GM23248 (cell line): Measurements from ENCODE around the gene TPCN2. TPM values are rescaled to one million over a fixed set of nuclear protein-coding genes. Genes with fewer than 3 reads are reported as not detected.

Experiments used
- DNase-seq: peaks from one replicate; pipeline ENCODE4 v3.0.0-alpha.2; 2015
- H2AFZ ChIP-seq: fragments of 200-600 bp; sonication (generic); 2 replicates; pipeline ENCODE4 v1.6.1; 2016; ENCODE audit warnings: antibody characterized with exemption
- H3F3A ChIP-seq: fragments of 200-600 bp; sonication (generic); 2 replicates; pipeline ENCODE4 v1.6.1; 2016; ENCODE audit warnings: mild to moderate bottlenecking, antibody characterized with exemption, mixed run types; ENCODE audit not compliant: insufficient read depth
- H3K27ac ChIP-seq: fragments of 200-600 bp; sonication (generic); 2 replicates; pipeline ENCODE4 v1.5.1; 2016; ENCODE audit warnings: mild to moderate bottlenecking
- H3K27me3 ChIP-seq: fragments of 200-600 bp; sonication (generic); replicated peaks from 2 replicates; pipeline ENCODE4 v1.6.1; 2016; ENCODE audit warnings: mild to moderate bottlenecking; ENCODE audit not compliant: insufficient read depth
- H3K36me3 ChIP-seq: fragments of 200-600 bp; sonication (generic); 2 replicates; pipeline ENCODE4 v1.6.1; 2016; ENCODE audit warnings: low read depth, mild to moderate bottlenecking
- H3K4me1 ChIP-seq: fragments of 200-600 bp; sonication (generic); 2 replicates; pipeline ENCODE4 v1.6.1; 2016; ENCODE audit warnings: mild to moderate bottlenecking; ENCODE audit not compliant: insufficient read depth
- H3K4me2 ChIP-seq: fragments of 200-600 bp; sonication (generic); one replicate; pipeline ENCODE4 v1.6.1; 2016; ENCODE audit warnings: mild to moderate bottlenecking; ENCODE audit not compliant: unreplicated experiment
- H3K4me3 ChIP-seq: fragments of 200-600 bp; sonication (generic); 2 replicates; pipeline ENCODE4 v1.5.1; 2016; ENCODE audit warnings: mild to moderate bottlenecking
- H3K79me2 ChIP-seq: fragments of 200-600 bp; sonication (generic); 2 replicates; pipeline ENCODE4 v1.6.1; 2016; ENCODE audit warnings: mild to moderate bottlenecking; ENCODE audit not compliant: insufficient read depth
- H3K9ac ChIP-seq: fragments of 200-600 bp; sonication (generic); 2 replicates; pipeline ENCODE4 v1.6.1; 2016; ENCODE audit warnings: mild to moderate bottlenecking
- H3K9me2 ChIP-seq: fragments of 200-600 bp; sonication (generic); 2 replicates; pipeline ENCODE4 v1.6.1; 2016; ENCODE audit warnings: mixed run types, mild to moderate bottlenecking, moderate library complexity; ENCODE audit not compliant: insufficient read depth
- H3K9me3 ChIP-seq: fragments of 200-600 bp; sonication (generic); one replicate; pipeline ENCODE4 v1.6.1; 2017; ENCODE audit warnings: low read depth
- H4K20me1 ChIP-seq: fragments of 200-600 bp; sonication (generic); 2 replicates; pipeline ENCODE4 v1.6.0; 2016; ENCODE audit not compliant: insufficient read depth
- EZH2 ChIP-seq: fragments of 200-600 bp; sonication (generic); IDR thresholded peaks from 2 replicates; pipeline ENCODE4 v1.6.1; 2018; ENCODE audit warnings: antibody characterized with exemption, mild to moderate bottlenecking; ENCODE audit not compliant: insufficient read depth, poor library complexity, severe bottlenecking
- EZH2phosphoT487 ChIP-seq: fragments of 200-600 bp; sonication (generic); IDR thresholded peaks from 2 replicates; pipeline ENCODE4 v1.6.1; 2018; ENCODE audit warnings: antibody characterized with exemption, moderate library complexity, mild to moderate bottlenecking, low read depth; ENCODE audit not compliant: insufficient read depth
- WGBS, 2 experiments: methylation state at CpG; one replicate each; pipeline ENCODE4 v1.1.6; 2015 to 2017; ENCODE audit warnings: low lambda C conversion rate in 2 of 2, low coverage in 1 of 2; ENCODE audit errors: missing lambda C conversion rate in 2 of 2; 5-methylcytosine and 5-hydroxymethylcytosine counted together
- in situ Hi-C: fragments of 300-500 bp; cut with MboI; formaldehyde crosslinking; loops from 2 replicates; pipeline ENCODE4 v1.15.0; 2020
- polyA plus RNA-seq: library from polyadenylated mRNA; unstranded; fragments of >200 nt; fragmentation: Nextera tagmentation; extraction: Ambion mirVana; gene quantifications from 2 replicates; pipeline ENCODE4 v1.2.1, GENCODE V29; 2016
- total RNA-seq: library from RNA; depleted of rRNA; stranded (reverse); fragments of >200 nt; shearing (Covaris generic); gene quantifications from 2 replicates; pipeline ENCODE4 v1.2.3, GENCODE V29; 2014

Gene TPCN2
- total and polyA plus RNA-seq, 2 experiments from 2014 or later: 7.1 to 8.5 TPM

GRCh38 chr11:69156673-69157155 is 108.0 kb downstream of the TPCN2 start:
- 77 to 78% methylated on average over 13 to 15 of the region's 15 CpGs for WGBS, 2 experiments
- Histone ChIP-seq H3K36me3 (no peaks in the 10 kb centered on the region), H3K27me3 (no peaks in the 10 kb centered on the region), H3K9ac (peak overlapping the region; percentile 49), H2AFZ (peak overlapping the region; percentile 69), H3K9me2 (no peaks in the 10 kb centered on the region), H3K9me3 (no peaks in the 10 kb centered on the region), H3F3A (no peaks in the 10 kb centered on the region), H3K4me2 (peak overlapping the region; percentile 6), H3K4me1 (peaks cover 5% of the 10 kb centered on the region; the same call in 1 of the 2 replicates), H3K79me2 (no peaks in the 10 kb centered on the region), H3K4me3 (0 out of 2 replicates have a peak overlapping the region, but pooled peaks have one; percentile 1), H4K20me1 (no peaks in the 10 kb centered on the region), H3K27ac (no peak overlapping the region)
- in situ Hi-C loops: no loop called here
- peak; percentile 45 for DNase-seq
- TF ChIP-seq EZH2: no peak
- TF ChIP-seq EZH2phosphoT487: no peak

- DNase-seq: peak; percentile 76
- Histone ChIP-seq H3F3A (no peaks in the 10 kb centered on the region), H3K9me3 (no peaks in the 10 kb centered on the region), H3K9me2 (no peaks in the 10 kb centered on the region), H3K36me3 (no peaks in the 10 kb centered on the region), H2AFZ (peak overlapping the region; percentile 69), H3K4me3 (0 out of 2 replicates have a peak overlapping the region, but pooled peaks have one; percentile 1), H3K4me2 (peak overlapping the region; percentile 6), H4K20me1 (no peaks in the 10 kb centered on the region), H3K27me3 (no peaks in the 10 kb centered on the region), H3K79me2 (no peaks in the 10 kb centered on the region), H3K4me1 (peaks cover 5% of the 10 kb centered on the region; the same call in 1 of the 2 replicates), H3K27ac (no peak overlapping the region), H3K9ac (peak overlapping the region; percentile 49)
- WGBS, 2 experiments: 11% methylated on average over 31 to 35 of the region's 44 CpGs
- TF ChIP-seq EZH2phosphoT487 (no peak), EZH2 (no peak)
- in situ Hi-C loops: no loop called here
Measured at GRCh38 chr11:69157156-69157821, 108.6 kb downstream of the TPCN2 start.

GRCh38 chr11:69157822-69158231 is 109.1 kb downstream of the TPCN2 start:
- in situ Hi-C loops: no loop called here
- Histone ChIP-seq H3F3A (no peaks in the 10 kb centered on the region), H3K79me2 (no peaks in the 10 kb centered on the region), H3K27me3 (no peaks in the 10 kb centered on the region), H3K27ac (no peak overlapping the region), H3K4me1 (peaks cover 5% of the 10 kb centered on the region; the same call in 1 of the 2 replicates), H3K9me3 (no peaks in the 10 kb centered on the region), H4K20me1 (no peaks in the 10 kb centered on the region), H3K36me3 (no peaks in the 10 kb centered on the region), H3K9ac (no peak overlapping the region), H3K9me2 (no peaks in the 10 kb centered on the region), H3K4me2 (no peak overlapping the region), H3K4me3 (no peak overlapping the region), H2AFZ (peak overlapping the region; percentile 69; the same call in 1 of the 2 replicates)
- TF ChIP-seq EZH2phosphoT487 (no peak), EZH2 (no peak)
- 93 to 98% methylated on average over 11 to 15 of the region's 15 CpGs for WGBS, 2 experiments
- no peak for DNase-seq

- DNase-seq: no peak
- no peak overlapping the region for H3K4me2 ChIP-seq
- in situ Hi-C loops: no loop called here
Measured at GRCh38 chr11:69158301-69159149, 109.8 kb downstream of the TPCN2 start.

More at GRCh38 chr11:69158301-69159149, 109.8 kb downstream of the TPCN2 start:
- TF ChIP-seq EZH2phosphoT487: no peak
- no peak for TF ChIP-seq EZH2
- Histone ChIP-seq H3K4me3 (no peak overlapping the region), H3K4me1 (peaks cover 5% of the 10 kb centered on the region; the same call in 1 of the 2 replicates), H3K27ac (no peak overlapping the region), H3K9me3 (peaks cover 3% of the 10 kb centered on the region), H3K9me2 (no peaks in the 10 kb centered on the region), H3K9ac (no peak overlapping the region), H3K36me3 (no peaks in the 10 kb centered on the region), H3K79me2 (no peaks in the 10 kb centered on the region), H3K27me3 (no peaks in the 10 kb centered on the region), H3F3A (no peaks in the 10 kb centered on the region), H2AFZ (no peak overlapping the region), H4K20me1 (no peaks in the 10 kb centered on the region)
- WGBS, 2 experiments: 89 to 92% methylated on average over 21 of the region's 21 CpGs
